Measurements from ENCODE around the gene KCNK2. TPM values are rescaled to one million over a fixed set of nuclear protein-coding genes. Genes with fewer than 3 reads are reported as not detected.

The KCNK2 gene
- total RNA-seq, 1 donor from 2014 or later, result 7.4 TPM

GRCh38 chr1:215263636-215264035, 181.1 kb downstream of the KCNK2 start:
- Mint-ChIP-seq H3K36me3 (no peaks in the 10 kb centered on the region), H3K9me3 (peaks cover 6% of the 10 kb centered on the region), H3K27ac (no peak overlapping the region), H3K4me1 (no peaks in the 10 kb centered on the region), H3K27me3 (ENCODE audit: low read depth) (no peaks in the 10 kb centered on the region), H3K4me3 (no peak overlapping the region)
- no peak for DNase-seq (ENCODE audit: low spot score in 2 of 2, unreplicated experiment in 2 of 2)
- no peak for TF ChIP-seq CTCF (IDR thresholded peaks at IDR 0.05; ENCODE audit: unreplicated experiment)

GRCh38 chr1:215264649-215265048, 182.1 kb downstream of the KCNK2 start:
- no peak overlapping the region for H3K4me3 Mint-ChIP-seq
- no peaks in the 10 kb centered on the region for H3K36me3 Mint-ChIP-seq
- no peak for TF ChIP-seq CTCF (IDR thresholded peaks at IDR 0.05; ENCODE audit: unreplicated experiment)
- H3K4me1 Mint-ChIP-seq, result no peaks in the 10 kb centered on the region
- no peak for DNase-seq (ENCODE audit: low spot score in 2 of 2, unreplicated experiment in 2 of 2)
- no peak overlapping the region for H3K27ac Mint-ChIP-seq
- H3K9me3 Mint-ChIP-seq, result peaks cover 6% of the 10 kb centered on the region
- no peaks in the 10 kb centered on the region for H3K27me3 Mint-ChIP-seq (ENCODE audit: low read depth)

GRCh38 chr1:215267495-215267894, 185.0 kb downstream of the KCNK2 start:
- TF ChIP-seq CTCF (IDR thresholded peaks at IDR 0.05; ENCODE audit: unreplicated experiment), result no peak
- Mint-ChIP-seq H3K36me3 (no peaks in the 10 kb centered on the region), H3K4me3 (no peak overlapping the region), H3K27ac (no peak overlapping the region), H3K9me3 (no peaks in the 10 kb centered on the region), H3K27me3 (ENCODE audit: low read depth) (no peaks in the 10 kb centered on the region), H3K4me1 (no peaks in the 10 kb centered on the region)
- no peak for DNase-seq (ENCODE audit: low spot score in 2 of 2, unreplicated experiment in 2 of 2)

- no peak for TF ChIP-seq CTCF (IDR thresholded peaks at IDR 0.05; ENCODE audit: unreplicated experiment)
- DNase-seq (ENCODE audit: low spot score in 2 of 2, unreplicated experiment in 2 of 2), result no peak
- Mint-ChIP-seq H3K9me3 (no peaks in the 10 kb centered on the region), H3K27ac (no peak overlapping the region), H3K27me3 (ENCODE audit: low read depth) (peaks cover 4% of the 10 kb centered on the region), H3K4me1 (no peaks in the 10 kb centered on the region), H3K36me3 (no peaks in the 10 kb centered on the region), H3K4me3 (no peak overlapping the region)
Measured at GRCh38 chr1:215269955-215270354, 187.4 kb downstream of the KCNK2 start.

- H3K9me3 Mint-ChIP-seq, result no peaks in the 10 kb centered on the region
- no peak for TF ChIP-seq CTCF (IDR thresholded peaks at IDR 0.05; ENCODE audit: unreplicated experiment)
- peaks cover 4% of the 10 kb centered on the region for H3K27me3 Mint-ChIP-seq (ENCODE audit: low read depth)
- H3K4me1 Mint-ChIP-seq, result no peaks in the 10 kb centered on the region
- no peak for DNase-seq (ENCODE audit: low spot score in 2 of 2, unreplicated experiment in 2 of 2)
- no peak overlapping the region for H3K4me3 Mint-ChIP-seq
- H3K36me3 Mint-ChIP-seq, result no peaks in the 10 kb centered on the region
- no peak overlapping the region for H3K27ac Mint-ChIP-seq
Measured at GRCh38 chr1:215273838-215274516, 191.4 kb downstream of the KCNK2 start.

GRCh38 chr1:215276582-215276981, 194.0 kb downstream of the KCNK2 start:
- Mint-ChIP-seq H3K4me3 (no peak overlapping the region), H3K27me3 (ENCODE audit: low read depth) (peaks cover 4% of the 10 kb centered on the region), H3K36me3 (no peaks in the 10 kb centered on the region), H3K27ac (no peak overlapping the region), H3K4me1 (no peaks in the 10 kb centered on the region), H3K9me3 (no peaks in the 10 kb centered on the region)
- TF ChIP-seq CTCF (IDR thresholded peaks at IDR 0.05; ENCODE audit: unreplicated experiment), result no peak
- DNase-seq (ENCODE audit: low spot score in 2 of 2, unreplicated experiment in 2 of 2), result no peak
